Astrocyte (in vitro differentiated cells and primary cell): ENCODE results near the gene CLK2.

Experiments used
- CTCF ChIP-seq: IDR thresholded peaks from 2 replicates; pipeline ENCODE4 v1.5.1; 2011; ENCODE audit warnings: low read depth, mild to moderate bottlenecking, inconsistent platforms, low read length, moderate library complexity; ENCODE audit not compliant: insufficient read depth
- EZH2 ChIP-seq: IDR thresholded peaks from 2 replicates; pipeline ENCODE4 v1.6.1; 2012; ENCODE audit warnings: mild to moderate bottlenecking, low read length, inconsistent platforms; ENCODE audit not compliant: insufficient read depth

DNA sequence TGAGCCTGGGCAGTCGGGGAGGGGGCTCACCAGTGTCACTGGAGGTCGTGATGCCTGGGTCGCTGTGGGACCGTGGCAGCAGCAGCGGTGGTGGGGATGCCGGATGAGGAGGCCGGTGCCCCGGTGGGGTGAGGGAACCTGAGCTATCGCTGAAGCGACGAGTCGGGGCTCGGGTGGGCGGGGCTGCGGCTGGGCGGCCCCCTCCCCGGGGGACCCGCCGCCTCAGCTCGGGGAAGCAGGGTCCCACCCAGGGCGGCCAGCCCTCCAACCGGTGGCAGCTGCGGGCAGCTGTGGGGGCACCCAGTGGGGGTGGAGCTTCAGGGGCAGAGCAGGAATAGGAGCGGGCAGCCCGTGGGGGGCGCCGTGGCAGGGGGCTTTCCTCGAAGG, 23.1 kb downstream of the CLK2 start:
- no peak for TF ChIP-seq CTCF
- TF ChIP-seq EZH2, result no peak
